ENCODE data around the gene PCNX3. TPM values are rescaled to one million over a fixed set of nuclear protein-coding genes. Genes with fewer than 3 reads are reported as not detected.
A peak's percentile ranks its signal among the peaks of the same experiment; 100 is the strongest.

The PCNX3 gene
- total RNA-seq, 1 experiment from 2014 or later, result 72.8 TPM

DNA sequence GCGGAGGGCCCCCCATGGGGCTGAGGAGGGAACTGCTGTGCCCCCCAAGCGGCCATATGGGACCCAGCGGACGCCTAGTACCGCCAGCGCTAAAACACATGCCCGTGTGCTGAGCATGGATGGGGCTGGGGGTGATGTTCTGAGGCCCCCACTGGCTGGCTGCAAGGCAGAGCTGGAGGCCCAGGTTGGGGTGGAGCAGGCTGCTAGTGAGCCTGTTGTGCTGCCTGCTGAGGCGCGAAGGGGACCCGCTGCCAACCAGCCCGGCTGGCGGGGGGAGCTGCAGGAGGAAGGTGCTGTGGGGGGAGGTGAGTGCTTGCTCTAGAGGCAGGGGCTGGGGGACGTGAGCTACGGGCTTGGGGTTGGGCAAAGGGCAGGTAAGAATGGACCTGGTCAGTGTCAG, 3.2 kb downstream of the PCNX3 start:
- CTCF ChIA-PET, result interaction anchor here (1.1 kb wide), 1 partner anchor 9 kb away, joined by 3 read pairs; no protein-coding TSS in a partner anchor
- no TSS peak for BruUV-seq (replicated peaks)
- DNase-seq, result no peak
- TF ChIP-seq, protein P1, sequence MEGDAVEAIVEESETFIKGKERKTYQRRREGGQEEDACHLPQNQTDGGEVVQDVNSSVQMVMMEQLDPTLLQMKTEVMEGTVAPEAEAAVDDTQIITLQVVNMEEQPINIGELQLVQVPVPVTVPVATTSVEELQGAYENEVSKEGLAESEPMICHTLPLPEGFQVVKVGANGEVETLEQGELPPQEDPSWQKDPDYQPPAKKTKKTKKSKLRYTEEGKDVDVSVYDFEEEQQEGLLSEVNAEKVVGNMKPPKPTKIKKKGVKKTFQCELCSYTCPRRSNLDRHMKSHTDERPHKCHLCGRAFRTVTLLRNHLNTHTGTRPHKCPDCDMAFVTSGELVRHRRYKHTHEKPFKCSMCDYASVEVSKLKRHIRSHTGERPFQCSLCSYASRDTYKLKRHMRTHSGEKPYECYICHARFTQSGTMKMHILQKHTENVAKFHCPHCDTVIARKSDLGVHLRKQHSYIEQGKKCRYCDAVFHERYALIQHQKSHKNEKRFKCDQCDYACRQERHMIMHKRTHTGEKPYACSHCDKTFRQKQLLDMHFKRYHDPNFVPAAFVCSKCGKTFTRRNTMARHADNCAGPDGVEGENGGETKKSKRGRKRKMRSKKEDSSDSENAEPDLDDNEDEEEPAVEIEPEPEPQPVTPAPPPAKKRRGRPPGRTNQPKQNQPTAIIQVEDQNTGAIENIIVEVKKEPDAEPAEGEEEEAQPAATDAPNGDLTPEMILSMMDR (IDR thresholded peaks at IDR 0.05; ENCODE audit: unreplicated experiment), result no peak
- peaks cover 74% of the 10 kb centered on the region for H3K36me3 Mint-ChIP-seq (ENCODE audit: insufficient read depth, unreplicated experiment)
- H3K4me3 Mint-ChIP-seq (ENCODE audit: low read depth, unreplicated experiment), result no peak overlapping the region
- no peaks in the 10 kb centered on the region for H3K27me3 Mint-ChIP-seq (ENCODE audit: unreplicated experiment)
- peaks cover 9% of the 10 kb centered on the region for H3K4me1 Mint-ChIP-seq (ENCODE audit: low read depth, unreplicated experiment)
- intact Hi-C loops (cut with micrococcal nuclease; ENCODE audit: unreplicated experiment), result no loop called here
- H3K9me3 Mint-ChIP-seq (ENCODE audit: low read depth, unreplicated experiment), result no peaks in the 10 kb centered on the region
- H3K27ac Mint-ChIP-seq (ENCODE audit: unreplicated experiment), result no peak overlapping the region

DNA sequence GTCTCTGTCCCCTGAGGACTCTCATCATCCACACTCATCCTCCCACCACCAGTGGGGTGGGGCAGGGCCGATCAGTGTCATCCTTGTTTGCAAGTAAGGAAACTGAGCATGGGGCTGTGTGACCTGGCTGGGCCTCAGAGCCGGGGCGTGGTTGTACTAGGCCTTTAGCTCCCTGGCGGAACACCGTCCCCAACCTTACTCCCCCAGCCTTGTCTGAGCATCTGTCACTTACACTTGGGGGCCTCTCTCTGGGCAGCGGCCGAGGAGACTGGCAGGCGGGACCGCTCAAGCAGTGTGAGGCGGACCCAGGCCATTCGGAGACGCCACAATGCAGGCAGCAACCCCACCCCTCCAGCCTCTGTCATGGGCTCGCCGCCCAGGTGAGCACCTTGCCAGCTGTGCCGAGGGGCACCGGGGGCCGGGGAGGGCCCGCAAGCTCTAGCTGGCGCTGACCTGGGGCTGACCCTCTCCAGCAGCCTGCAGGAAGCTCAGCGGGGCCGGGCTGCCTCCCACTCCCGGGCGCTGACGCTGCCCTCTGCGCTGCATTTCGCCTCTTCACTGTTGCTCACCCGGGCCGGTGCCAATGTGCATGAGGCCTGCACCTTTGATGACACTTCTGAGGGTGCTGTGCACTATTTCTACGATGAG, 3.8 kb downstream of the PCNX3 start:
- H3K27ac Mint-ChIP-seq (ENCODE audit: unreplicated experiment), result no peak overlapping the region
- no peaks in the 10 kb centered on the region for H3K9me3 Mint-ChIP-seq (ENCODE audit: low read depth, unreplicated experiment)
- TF ChIP-seq, protein P1 (IDR thresholded peaks at IDR 0.05; ENCODE audit: unreplicated experiment), result no peak
- CTCF ChIA-PET, result interaction anchor here (0.6 to 1.1 kb wide), 2 partner anchors 10 to 94 kb away, joined by 3 read pairs; partner anchors contain the start of gene SCYL1
- H3K4me3 Mint-ChIP-seq (ENCODE audit: low read depth, unreplicated experiment), result no peak overlapping the region
- BruUV-seq (replicated peaks), result no TSS peak
- peaks cover 9% of the 10 kb centered on the region for H3K4me1 Mint-ChIP-seq (ENCODE audit: low read depth, unreplicated experiment)
- DNase-seq, result no peak
- intact Hi-C loops (cut with micrococcal nuclease; ENCODE audit: unreplicated experiment), result no loop called here
- peaks cover 67% of the 10 kb centered on the region for H3K36me3 Mint-ChIP-seq (ENCODE audit: insufficient read depth, unreplicated experiment)
- H3K27me3 Mint-ChIP-seq (ENCODE audit: unreplicated experiment), result no peaks in the 10 kb centered on the region

DNA sequence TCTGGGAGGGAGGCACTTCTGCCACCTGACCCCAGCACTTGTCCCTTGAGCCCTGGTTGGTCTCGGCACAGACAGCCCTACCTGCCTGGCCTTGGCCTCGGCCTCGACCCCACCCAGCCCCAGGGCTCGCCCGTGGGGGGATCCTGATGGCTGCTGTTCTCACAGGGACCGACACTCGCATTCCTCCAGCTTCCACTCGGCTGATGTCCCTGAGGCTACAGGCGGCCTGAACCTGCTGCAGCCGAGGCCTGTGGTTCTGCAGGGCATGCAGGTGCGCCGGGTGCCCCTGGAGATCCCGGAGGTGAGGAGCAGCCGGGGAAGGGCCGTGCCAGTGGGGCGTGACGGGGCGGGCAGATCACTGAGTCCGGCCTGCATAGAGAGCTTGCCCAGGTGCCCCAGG, 5.1 kb downstream of the PCNX3 start:
- H3K4me1 Mint-ChIP-seq (ENCODE audit: low read depth, unreplicated experiment), result peaks cover 9% of the 10 kb centered on the region
- no peaks in the 10 kb centered on the region for H3K27me3 Mint-ChIP-seq (ENCODE audit: unreplicated experiment)
- no peaks in the 10 kb centered on the region for H3K9me3 Mint-ChIP-seq (ENCODE audit: low read depth, unreplicated experiment)
- no peak for DNase-seq
- intact Hi-C loops (cut with micrococcal nuclease; ENCODE audit: unreplicated experiment), result no loop called here
- no TSS peak for BruUV-seq (replicated peaks)
- TF ChIP-seq, protein P1 (IDR thresholded peaks at IDR 0.05; ENCODE audit: unreplicated experiment), result no peak
- no peak overlapping the region for H3K27ac Mint-ChIP-seq (ENCODE audit: unreplicated experiment)
- no peak overlapping the region for H3K4me3 Mint-ChIP-seq (ENCODE audit: low read depth, unreplicated experiment)
- H3K36me3 Mint-ChIP-seq (ENCODE audit: insufficient read depth, unreplicated experiment), result peaks cover 61% of the 10 kb centered on the region
- CTCF ChIA-PET, result no interaction called here

DNA sequence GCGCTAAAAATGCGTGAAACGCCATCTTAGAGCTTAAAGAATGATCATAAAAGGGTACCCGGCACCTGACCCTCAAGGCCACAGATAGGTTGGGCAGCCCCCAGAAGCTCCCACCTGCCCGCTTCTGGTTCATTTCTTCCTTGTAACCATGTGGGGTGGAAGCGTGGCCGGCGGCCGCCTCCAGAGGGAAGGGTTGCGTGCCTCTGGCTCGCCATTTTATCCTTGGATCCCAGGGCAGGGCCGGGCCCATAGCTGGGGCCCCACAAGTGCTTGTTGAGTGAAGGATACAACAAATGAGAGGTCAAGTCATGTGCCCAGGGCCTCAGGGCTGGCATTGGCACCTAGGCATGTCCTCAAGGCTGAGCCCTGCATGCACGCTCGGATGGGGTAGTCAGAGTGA, 5.9 kb downstream of the PCNX3 start:
- H3K9me3 Mint-ChIP-seq (ENCODE audit: low read depth, unreplicated experiment), result no peaks in the 10 kb centered on the region
- no peak for DNase-seq
- no peak overlapping the region for H3K4me3 Mint-ChIP-seq (ENCODE audit: low read depth, unreplicated experiment)
- H3K27ac Mint-ChIP-seq (ENCODE audit: unreplicated experiment), result peak overlapping the region; percentile 34
- TF ChIP-seq, protein P1 (IDR thresholded peaks at IDR 0.05; ENCODE audit: unreplicated experiment), result no peak
- H3K4me1 Mint-ChIP-seq (ENCODE audit: low read depth, unreplicated experiment), result peaks cover 7% of the 10 kb centered on the region
- H3K27me3 Mint-ChIP-seq (ENCODE audit: unreplicated experiment), result no peaks in the 10 kb centered on the region
- CTCF ChIA-PET, result no interaction called here
- H3K36me3 Mint-ChIP-seq (ENCODE audit: insufficient read depth, unreplicated experiment), result peaks cover 56% of the 10 kb centered on the region
- intact Hi-C loops (cut with micrococcal nuclease; ENCODE audit: unreplicated experiment), result no loop called here
- BruUV-seq (replicated peaks), result no TSS peak

All from Calu3 (cell line).